PFSK-1 (cell line): Measurements from ENCODE around the gene CIPC.

Experiments
- FOXP2 ChIP-seq: optimal IDR thresholded peaks from 2 replicates; pipeline ENCODE3; 2011; ENCODE audit warnings: borderline replicate concordance, control low read depth, inconsistent platforms; ENCODE audit not compliant: insufficient read depth; ENCODE audit errors: extremely low read length, extremely low read depth
- POLR2AphosphoS5 ChIP-seq: IDR thresholded peaks from 2 replicates; pipeline ENCODE4 v1.6.1; 2012; ENCODE audit warnings: low read depth, mild to moderate bottlenecking, control low read depth, low read length, moderate library complexity
- SIN3A ChIP-seq: IDR thresholded peaks from 2 replicates; pipeline ENCODE4 v1.6.1; 2012; ENCODE audit warnings: mild to moderate bottlenecking, low read length, moderate library complexity, borderline replicate concordance; ENCODE audit not compliant: insufficient read depth
- TAF1 ChIP-seq: IDR thresholded peaks from 2 replicates; pipeline ENCODE4 v1.6.1; 2012; ENCODE audit warnings: low read length, control low read depth, borderline replicate concordance; ENCODE audit not compliant: insufficient read depth
- TF ChIP-seq, protein P1 (sequence below), 2 experiments: IDR thresholded peaks; 2 replicates each; pipeline versions ENCODE4 v1.6.1 to v1.8.0; 2011 to 2012; ENCODE audit warnings: low read depth in 2 of 2, low read length in 2 of 2, control low read depth in 1 of 2, inconsistent platforms in 1 of 2, mild to moderate bottlenecking in 1 of 2, moderate library complexity in 1 of 2; ENCODE audit not compliant: insufficient read depth in 1 of 2

CIPC gene

DNA sequence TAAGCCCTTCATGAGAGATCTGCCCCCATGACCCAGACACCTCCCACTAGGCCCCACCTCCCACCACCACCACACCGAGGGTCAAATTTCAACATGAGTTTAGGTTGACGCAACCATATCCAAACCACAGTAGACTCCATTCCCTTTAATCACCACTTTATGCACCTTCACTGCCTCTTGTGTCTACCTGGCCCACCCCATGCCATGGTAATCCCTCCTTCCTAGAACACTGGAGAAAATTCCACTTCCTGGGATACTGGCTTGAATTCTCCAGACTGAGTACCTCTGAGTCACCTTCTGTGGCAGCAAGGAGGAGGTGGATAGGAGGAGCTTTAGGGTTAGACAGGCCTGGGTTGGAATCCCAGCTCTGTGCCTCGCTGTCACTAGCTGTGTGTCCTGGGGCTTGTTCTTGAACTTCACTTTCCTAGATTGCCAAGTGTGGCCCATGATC lies 26.1 kb upstream of the CIPC start:
- TF ChIP-seq SIN3A (no peak), TAF1 (no peak), POLR2AphosphoS5 (no peak), FOXP2 (no peak)
- TF ChIP-seq, protein P1, sequence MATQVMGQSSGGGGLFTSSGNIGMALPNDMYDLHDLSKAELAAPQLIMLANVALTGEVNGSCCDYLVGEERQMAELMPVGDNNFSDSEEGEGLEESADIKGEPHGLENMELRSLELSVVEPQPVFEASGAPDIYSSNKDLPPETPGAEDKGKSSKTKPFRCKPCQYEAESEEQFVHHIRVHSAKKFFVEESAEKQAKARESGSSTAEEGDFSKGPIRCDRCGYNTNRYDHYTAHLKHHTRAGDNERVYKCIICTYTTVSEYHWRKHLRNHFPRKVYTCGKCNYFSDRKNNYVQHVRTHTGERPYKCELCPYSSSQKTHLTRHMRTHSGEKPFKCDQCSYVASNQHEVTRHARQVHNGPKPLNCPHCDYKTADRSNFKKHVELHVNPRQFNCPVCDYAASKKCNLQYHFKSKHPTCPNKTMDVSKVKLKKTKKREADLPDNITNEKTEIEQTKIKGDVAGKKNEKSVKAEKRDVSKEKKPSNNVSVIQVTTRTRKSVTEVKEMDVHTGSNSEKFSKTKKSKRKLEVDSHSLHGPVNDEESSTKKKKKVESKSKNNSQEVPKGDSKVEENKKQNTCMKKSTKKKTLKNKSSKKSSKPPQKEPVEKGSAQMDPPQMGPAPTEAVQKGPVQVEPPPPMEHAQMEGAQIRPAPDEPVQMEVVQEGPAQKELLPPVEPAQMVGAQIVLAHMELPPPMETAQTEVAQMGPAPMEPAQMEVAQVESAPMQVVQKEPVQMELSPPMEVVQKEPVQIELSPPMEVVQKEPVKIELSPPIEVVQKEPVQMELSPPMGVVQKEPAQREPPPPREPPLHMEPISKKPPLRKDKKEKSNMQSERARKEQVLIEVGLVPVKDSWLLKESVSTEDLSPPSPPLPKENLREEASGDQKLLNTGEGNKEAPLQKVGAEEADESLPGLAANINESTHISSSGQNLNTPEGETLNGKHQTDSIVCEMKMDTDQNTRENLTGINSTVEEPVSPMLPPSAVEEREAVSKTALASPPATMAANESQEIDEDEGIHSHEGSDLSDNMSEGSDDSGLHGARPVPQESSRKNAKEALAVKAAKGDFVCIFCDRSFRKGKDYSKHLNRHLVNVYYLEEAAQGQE (IDR thresholded peaks at IDR 0.05; ENCODE audit: insufficient read depth in 1 of 2, low read depth in 2 of 2, low read length in 2 of 2): no peak

DNA sequence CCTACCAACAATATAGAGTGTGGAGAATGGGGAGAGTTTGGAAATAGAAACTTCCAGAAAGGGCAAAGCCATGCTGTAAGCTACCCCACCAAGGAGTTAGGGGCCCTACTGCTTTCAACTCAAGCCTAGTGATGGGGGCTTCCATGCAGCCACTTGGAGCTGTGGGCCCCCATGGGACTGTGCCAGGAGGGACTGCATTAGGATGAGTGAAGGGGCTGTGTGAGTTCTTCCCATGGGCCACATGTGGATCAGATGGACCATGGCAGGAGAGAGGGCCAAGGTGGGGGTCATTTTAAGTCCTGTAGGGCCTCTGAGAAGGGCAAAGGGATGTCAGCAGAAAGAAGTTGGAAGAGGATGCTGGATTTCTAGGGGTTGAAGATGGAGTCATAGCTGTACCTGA lies 23.1 kb upstream of the CIPC start:
- TF ChIP-seq POLR2AphosphoS5: no peak
- TF ChIP-seq SIN3A: no peak
- TF ChIP-seq, protein P1 (IDR thresholded peaks at IDR 0.05; ENCODE audit: insufficient read depth in 1 of 2, low read depth in 2 of 2, low read length in 2 of 2): no peak
- TF ChIP-seq FOXP2: no peak
- no peak for TF ChIP-seq TAF1

DNA sequence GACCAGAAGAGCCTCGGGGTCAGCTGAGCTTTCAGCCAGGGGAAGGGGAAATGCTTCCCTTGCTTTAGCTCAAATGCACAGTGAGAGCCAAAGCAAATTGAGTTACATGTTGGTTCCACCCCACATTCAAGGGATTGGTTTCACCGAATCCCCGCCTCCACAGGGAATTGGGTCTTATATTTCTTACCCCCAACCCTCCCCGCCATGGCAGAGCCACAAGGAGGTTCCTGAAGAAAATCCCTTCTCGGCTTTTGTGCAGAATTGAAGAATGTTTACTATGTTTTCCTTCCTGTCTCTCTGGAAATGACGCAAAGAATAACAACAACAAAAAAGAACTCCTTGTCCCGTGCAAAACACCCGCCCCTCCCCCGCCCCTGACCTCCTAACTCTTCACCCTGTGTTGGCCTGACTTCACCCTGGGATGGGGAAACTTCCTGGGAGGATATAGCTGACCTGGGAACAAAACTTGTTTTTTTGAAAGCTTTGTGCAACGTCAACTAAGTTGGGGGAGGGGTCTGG lies 21.9 kb upstream of the CIPC start:
- TF ChIP-seq, protein P1 (IDR thresholded peaks at IDR 0.05; ENCODE audit: insufficient read depth in 1 of 2, low read depth in 2 of 2, low read length in 2 of 2): no peak
- TF ChIP-seq FOXP2 (no peak), SIN3A (no peak)

DNA sequence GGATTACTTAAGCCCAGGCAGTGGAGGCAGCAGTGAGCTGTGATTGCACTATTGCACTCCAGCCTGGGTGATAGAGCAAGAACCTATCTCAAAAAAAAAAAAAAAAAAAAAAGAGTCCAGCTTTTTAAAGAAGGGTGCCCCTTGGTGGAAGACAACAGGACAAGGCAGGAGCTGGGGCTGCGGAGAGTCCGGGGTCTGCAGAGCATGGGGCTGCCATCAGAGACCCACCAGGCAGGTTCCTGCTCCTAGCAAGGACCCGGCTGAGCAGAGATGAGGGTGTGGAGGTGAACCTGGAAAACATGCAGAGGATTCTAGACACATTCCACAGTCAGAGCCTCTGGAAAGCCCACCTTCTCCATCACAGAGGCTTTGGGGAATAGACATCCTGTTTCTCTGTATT lies 21.0 kb upstream of the CIPC start:
- TF ChIP-seq TAF1: no peak
- TF ChIP-seq, protein P1 (IDR thresholded peaks at IDR 0.05; ENCODE audit: insufficient read depth in 1 of 2, low read depth in 2 of 2, low read length in 2 of 2): no peak
- TF ChIP-seq FOXP2: no peak
- no peak for TF ChIP-seq SIN3A
- no peak for TF ChIP-seq POLR2AphosphoS5

DNA sequence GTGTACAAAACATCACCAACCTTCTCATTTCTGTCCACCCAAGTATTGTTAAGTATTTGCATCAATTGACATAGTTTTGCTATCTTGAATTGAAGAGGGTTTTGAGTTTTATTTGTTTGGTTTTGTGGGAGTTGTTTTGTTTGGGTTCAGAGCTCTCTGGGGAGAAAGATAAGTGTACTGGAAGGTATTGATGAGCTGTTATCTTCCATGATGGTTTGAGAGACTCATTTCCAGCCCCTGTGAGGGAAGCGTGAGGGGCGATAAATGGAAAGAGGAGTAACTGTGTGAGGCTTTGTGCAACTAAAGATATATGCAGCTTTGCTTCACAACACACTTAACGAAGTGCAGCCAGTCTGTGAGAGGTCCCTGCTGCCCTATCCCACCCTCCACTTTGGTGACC lies 15.7 kb upstream of the CIPC start:
- TF ChIP-seq POLR2AphosphoS5 (no peak), FOXP2 (no peak), SIN3A (no peak), TAF1 (no peak)
- TF ChIP-seq, protein P1 (IDR thresholded peaks at IDR 0.05; ENCODE audit: insufficient read depth in 1 of 2, low read depth in 2 of 2, low read length in 2 of 2): no peak
